GF-D8 (cell line): ENCODE data around the gene RSPH3.

Experiments
- DNase-seq: peaks from one replicate; lab custom pipeline; 2025; lab: John Stamatoyannopoulos, UW

The RSPH3 gene

GRCh38 chr6:158933079-158933595, 66.9 kb downstream of the RSPH3 start:
- DNase-seq, result no peak

DNA sequence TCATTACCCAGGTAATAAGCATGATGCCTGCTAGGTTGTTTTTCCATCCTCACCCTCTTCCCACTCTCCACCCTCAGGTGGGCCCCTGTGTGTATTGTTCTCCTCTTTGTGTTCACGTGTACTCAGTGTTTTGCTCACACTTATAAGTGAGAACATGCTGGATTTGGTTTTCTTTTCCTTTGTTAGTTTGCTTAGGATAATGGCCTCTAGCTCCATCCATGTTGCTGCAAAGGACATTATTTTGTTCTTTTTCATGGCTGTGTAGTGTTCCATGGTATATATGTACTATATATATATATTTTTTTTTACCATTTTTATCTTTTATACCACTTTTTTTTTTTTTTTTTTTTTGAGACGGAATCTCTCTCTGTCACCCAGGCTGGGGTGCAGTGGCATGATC, 71.9 kb downstream of the RSPH3 start:
- DNase-seq, result no peak

GRCh38 chr6:158926414-158926813, 73.6 kb downstream of the RSPH3 start:
- no peak for DNase-seq

- DNase-seq, result no peak
Observed at GRCh38 chr6:158924499-158925455, 75.2 kb downstream of the RSPH3 start.

DNA sequence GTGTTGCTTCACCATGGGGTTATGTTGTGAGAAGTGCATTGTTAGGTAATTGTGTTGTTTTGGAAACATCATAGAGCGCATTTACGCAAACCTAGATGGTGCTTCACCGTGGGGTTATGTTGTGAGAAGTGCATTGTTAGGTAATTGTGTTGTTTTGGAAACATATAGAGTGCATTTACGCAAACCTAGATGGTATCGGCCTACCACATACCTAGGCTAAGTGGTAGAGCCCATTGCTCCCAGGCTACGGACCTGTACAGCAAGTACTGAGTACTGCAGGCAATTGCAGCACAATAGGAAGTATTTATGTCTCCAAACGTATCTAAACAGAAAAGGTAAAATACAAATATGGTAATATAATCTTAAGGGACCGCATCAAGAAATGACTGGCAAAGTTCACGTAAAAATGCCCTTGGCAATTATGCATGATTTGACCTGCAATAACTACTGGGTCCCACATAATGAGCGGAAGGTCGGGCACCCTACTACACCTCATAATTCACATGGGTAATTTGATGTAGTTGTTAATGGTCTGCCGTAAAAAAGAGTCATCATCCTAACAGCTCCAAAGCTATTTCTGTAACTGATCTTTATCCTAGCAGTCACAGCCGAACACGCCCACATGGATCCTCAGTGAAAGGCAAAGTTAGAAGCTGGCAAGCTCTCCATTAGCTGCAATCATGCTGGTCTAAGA, 76.0 kb downstream of the RSPH3 start:
- no peak for DNase-seq
